Esophagus (tissue), 2 donors: ENCODE measurements around the gene ASPG. TPM values are rescaled to one million over a fixed set of nuclear protein-coding genes. Genes with fewer than 3 reads are reported as not detected.

Experiments used
- polyA plus RNA-seq, 2 donors: library from polyadenylated mRNA; stranded (reverse); fragments of 200-250 nt; gene quantifications; one replicate each; pipeline ENCODE4 v1.2.3, GENCODE V29; 2013
- donor health status: healthy with polysubstance abuse.
- donor health status: Bipolar disorder and iron deficiency.

The ASPG gene
- polyA plus RNA-seq, 2 donors: 50.4 to 86.4 TPM

Other genes with a start within 250 kb of the ASPG start
- 10 to 100 TPM; 16.4 to 28.4 TPM for gene PPP1R13B, start 238.1 kb upstream of the ASPG start, polyA plus RNA-seq
- gene TDRD9, start 157.2 kb upstream of the ASPG start, polyA plus RNA-seq: under 1 TPM; 0.28 to 0.39 TPM
- not detected for gene RD3L, start 143.2 kb upstream of the ASPG start, polyA plus RNA-seq
- gene KIF26A, start 52.9 kb downstream of the ASPG start, polyA plus RNA-seq: 1 to 10 TPM in 1 of 2 donors, under 1 TPM in 1; 0.73 to 1.8 TPM